ENCODE results near the gene LMOD3. TPM values are rescaled to one million over a fixed set of nuclear protein-coding genes. Genes with fewer than 3 reads are reported as not detected.

Gene LMOD3
- not detected in 2 replicates for total RNA-seq (ENCODE audit: low replicate concordance)

- no peak for DNase-seq (ENCODE audit: low read depth)
- TF ChIP-seq CTCF (IDR thresholded peaks at IDR 0.05; ENCODE audit: insufficient read depth, low read length), result no peak
- no peak within 1 kb of the TSS for H3K4me3 ChIP-seq (ENCODE audit: low read depth, low read length)
Observed at GRCh38 chr3:69122403-69122802, at the start of gene LMOD3. Gene LMOD3 (minus strand): TSS chr3:69122595. CDS start chr3:69122386, 209 bp downstream.

- no peak for TF ChIP-seq CTCF (IDR thresholded peaks at IDR 0.05; ENCODE audit: insufficient read depth, low read length)
- H3K4me3 ChIP-seq (ENCODE audit: low read depth, low read length), result no peak overlapping the region
Observed at GRCh38 chr3:69172058-69172457, 49.7 kb upstream of the LMOD3 start.

DNA sequence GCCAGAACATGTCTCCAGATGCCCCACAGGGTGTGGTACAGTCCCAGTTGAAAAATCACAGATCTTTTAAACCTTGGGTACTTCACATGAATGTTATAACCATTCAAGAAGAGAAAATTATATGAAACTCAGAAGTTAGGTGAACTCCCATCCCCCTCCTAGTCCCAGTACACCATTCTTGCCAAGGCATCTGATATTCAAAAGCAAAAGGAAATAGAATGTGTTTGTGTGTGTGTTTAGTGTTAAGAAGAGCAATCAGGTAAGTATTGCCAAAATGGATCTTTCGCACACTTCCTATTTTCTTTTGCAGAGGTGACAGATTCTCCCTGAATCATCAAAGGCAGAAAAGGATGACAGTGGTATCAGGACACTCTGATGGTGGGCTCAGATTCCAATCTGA lies 44.1 kb upstream of the LMOD3 start:
- TF ChIP-seq CTCF (IDR thresholded peaks at IDR 0.05; ENCODE audit: insufficient read depth, low read length), result no peak

More at GRCh38 chr3:69172058-69172457, 49.7 kb upstream of the LMOD3 start:
- DNase-seq (ENCODE audit: low read depth), result no peak

DNA sequence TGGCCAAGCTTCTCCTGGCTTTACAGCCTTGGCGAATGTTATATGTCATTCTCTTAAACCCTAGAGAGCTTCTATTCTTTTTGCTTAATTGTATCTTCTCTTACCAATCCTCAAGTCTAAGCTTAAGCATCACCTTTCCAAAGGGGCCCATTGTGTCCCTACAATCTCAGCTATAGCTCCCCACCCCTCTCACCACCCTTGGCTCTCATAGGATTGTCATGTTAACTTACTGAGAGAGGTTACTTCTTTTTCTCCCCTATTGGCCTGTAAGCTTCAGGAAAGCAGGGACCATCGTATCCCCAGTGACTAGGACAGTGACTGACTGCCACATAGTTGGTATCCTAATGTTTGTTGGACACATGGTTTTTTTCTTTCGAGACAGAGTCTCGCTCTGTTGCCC lies 43.3 kb upstream of the LMOD3 start:
- DNase-seq (ENCODE audit: low read depth), result no peak
- no peak overlapping the region for H3K4me3 ChIP-seq (ENCODE audit: low read depth, low read length)
- no peak for TF ChIP-seq CTCF (IDR thresholded peaks at IDR 0.05; ENCODE audit: insufficient read depth, low read length)

More for the DNA sequence above, 44.1 kb upstream of the LMOD3 start:
- no peak for DNase-seq (ENCODE audit: low read depth)
- no peak overlapping the region for H3K4me3 ChIP-seq (ENCODE audit: low read depth, low read length)

GRCh38 chr3:69164296-69164695 lies 41.9 kb upstream of the LMOD3 start:
- DNase-seq (ENCODE audit: low read depth), result no peak
- TF ChIP-seq CTCF (IDR thresholded peaks at IDR 0.05; ENCODE audit: insufficient read depth, low read length), result no peak
- H3K4me3 ChIP-seq (ENCODE audit: low read depth, low read length), result no peak overlapping the region

DNA sequence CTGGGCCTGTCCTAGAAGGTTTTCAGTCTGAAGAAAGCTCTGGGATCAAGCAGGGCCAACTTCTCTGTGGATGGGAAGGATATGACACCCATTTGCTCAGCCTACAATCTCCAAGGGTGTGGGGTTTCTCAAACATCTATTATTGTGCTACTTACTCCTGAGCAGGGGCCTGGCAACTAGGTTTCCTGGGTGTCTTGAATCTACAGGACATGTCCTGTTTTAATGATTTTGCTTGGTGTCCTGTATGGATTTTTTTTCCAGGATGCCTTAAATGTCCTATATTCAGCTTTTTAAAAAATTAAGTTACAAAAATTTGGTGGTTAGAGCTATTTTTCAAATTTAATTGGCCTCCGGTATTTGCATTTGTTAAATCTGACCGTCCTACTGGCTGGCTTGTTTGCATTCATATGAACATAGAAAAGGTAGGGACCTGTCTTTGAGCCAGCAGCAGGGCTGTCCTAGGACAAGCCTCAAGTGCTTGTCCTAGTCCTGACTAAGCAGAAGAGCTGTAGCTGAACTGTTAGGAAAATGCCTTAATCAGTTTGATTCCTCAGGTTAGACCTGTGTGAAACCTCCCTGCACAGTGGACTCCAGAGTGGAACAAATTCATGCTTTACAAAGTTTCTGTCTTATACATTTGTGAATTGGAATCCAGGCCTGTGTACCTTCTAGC lies 40.0 kb upstream of the LMOD3 start:
- no peak for TF ChIP-seq CTCF (IDR thresholded peaks at IDR 0.05; ENCODE audit: insufficient read depth, low read length)
- H3K4me3 ChIP-seq (ENCODE audit: low read depth, low read length), result no peak overlapping the region
- DNase-seq (ENCODE audit: low read depth), result no peak
